ENCODE measurements around the gene ZMIZ1. TPM values are rescaled to one million over a fixed set of nuclear protein-coding genes. Genes with fewer than 3 reads are reported as not detected.

Gene ZMIZ1
- total and polyA plus RNA-seq, 5 donors: 38.0 to 83.1 (median 71.1) TPM

DNA sequence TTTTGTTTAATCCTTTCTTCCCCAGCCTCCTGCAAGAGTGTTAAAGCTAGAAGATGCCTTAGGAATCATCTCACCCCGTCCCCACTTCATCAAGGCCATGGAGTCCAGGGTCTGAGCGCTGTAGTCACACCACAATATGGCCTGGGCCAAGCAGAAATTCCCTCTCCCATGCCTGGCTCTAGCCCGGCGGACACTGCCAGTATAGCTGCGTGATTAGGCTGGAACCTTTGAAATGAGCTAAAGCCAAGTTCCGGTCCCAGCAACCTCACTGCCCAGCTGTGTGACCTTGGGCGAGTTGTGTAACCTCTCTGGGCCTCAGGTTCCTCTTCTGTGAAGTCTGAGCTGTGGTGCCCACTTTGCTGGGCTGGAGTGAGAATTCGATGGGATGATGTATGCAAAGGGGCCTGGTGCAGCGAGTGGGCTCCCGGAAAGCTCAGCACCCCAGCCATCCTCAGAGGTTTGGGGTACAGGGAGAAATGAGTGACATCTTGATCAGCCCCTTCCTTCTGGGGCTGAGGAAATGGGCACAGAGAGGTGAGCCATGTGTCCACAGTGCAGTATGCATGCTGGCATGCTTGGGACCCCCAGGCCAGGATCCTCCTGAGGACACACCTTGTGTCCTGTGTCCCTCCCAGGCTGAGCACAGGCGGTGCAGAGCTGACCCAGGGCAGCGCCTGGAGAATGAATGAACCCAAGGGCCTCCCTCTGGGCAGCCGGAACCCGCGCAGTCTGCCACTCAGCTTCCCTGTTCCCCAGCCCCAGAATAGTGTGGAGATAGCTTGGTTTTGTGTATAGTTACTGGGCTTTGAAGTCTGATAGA lies 118.6 kb downstream of the ZMIZ1 start:
- 87% methylated on average over 15 of the region's 15 CpGs for WGBS
- no peak for ATAC-seq
- Histone ChIP-seq H3K27ac (ENCODE audit: low read length) (no peak overlapping the region), H3K4me3 (ENCODE audit: low read length) (no peak overlapping the region), H3K4me1 (ENCODE audit: control insufficient read depth, insufficient read depth, low read length) (peaks cover 38% of the 10 kb centered on the region), H3K9me3 (ENCODE audit: control insufficient read depth, low read length) (no peaks in the 10 kb centered on the region), H3K27me3 (ENCODE audit: control insufficient read depth, insufficient read depth) (no peaks in the 10 kb centered on the region)
- peak in 1 of 3 donors; percentile 40 for DNase-seq
- intact Hi-C loops (cut with DNase I): loop anchor here in 1 of 4 donors (10.0 kb wide), 1 partner anchor 113 kb away; no protein-coding TSS in a partner anchor

DNA sequence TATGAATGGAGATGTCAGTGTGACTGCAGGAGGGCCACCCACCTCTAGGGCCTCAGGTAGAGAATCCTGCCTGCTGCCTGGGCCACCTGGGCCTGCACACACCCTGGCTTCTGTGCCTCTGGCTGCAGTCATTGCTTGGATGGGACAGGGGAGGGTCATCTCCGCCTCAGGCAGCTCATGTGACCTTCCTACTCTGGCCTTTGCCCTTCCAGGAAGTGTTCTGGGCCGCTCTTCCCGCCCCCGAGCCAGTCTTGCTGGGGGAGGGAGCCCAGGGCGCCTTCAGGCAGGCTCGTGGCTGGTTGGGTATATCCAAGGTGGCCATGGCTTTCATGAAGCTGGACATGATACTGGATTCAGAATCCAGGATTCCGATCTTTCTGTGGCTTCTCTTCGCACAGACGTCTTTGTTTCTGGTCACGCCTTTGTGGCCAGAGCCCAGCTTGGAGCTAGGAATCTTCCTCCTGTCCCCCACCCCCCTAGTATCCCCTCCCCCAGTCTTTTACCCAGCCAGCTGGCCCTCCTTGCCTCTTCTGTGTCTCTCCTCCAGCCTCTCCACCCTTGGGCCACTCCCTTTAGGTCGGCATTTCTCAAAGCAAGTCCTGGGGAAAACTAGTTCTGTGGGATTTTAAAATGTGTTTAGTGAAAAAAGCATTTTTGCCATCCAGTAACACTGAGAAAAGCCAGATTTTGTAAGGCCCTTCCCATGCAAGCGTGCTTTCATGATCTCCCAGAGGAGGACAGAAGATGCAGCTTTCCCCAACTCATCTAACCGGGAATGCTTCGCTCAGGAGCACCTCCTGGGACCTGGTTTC lies 119.6 kb downstream of the ZMIZ1 start:
- peak in 2 of 3 donors; percentile 63 to 65 for DNase-seq
- Histone ChIP-seq H3K4me3 (ENCODE audit: low read length) (no peak overlapping the region), H3K4me1 (ENCODE audit: control insufficient read depth, insufficient read depth, low read length) (peaks cover 32% of the 10 kb centered on the region), H3K27me3 (ENCODE audit: control insufficient read depth, insufficient read depth) (no peaks in the 10 kb centered on the region), H3K27ac (ENCODE audit: low read length) (no peak overlapping the region), H3K9me3 (ENCODE audit: control insufficient read depth, low read length) (no peaks in the 10 kb centered on the region)
- peak in 1 of 2 donors; percentile 12 for ATAC-seq
- intact Hi-C loops (cut with DNase I): loop anchor here in 1 of 4 donors (10.0 kb wide), 1 partner anchor 114 kb away; no protein-coding TSS in a partner anchor
- 58% methylated on average over 14 of the region's 14 CpGs for WGBS

DNA sequence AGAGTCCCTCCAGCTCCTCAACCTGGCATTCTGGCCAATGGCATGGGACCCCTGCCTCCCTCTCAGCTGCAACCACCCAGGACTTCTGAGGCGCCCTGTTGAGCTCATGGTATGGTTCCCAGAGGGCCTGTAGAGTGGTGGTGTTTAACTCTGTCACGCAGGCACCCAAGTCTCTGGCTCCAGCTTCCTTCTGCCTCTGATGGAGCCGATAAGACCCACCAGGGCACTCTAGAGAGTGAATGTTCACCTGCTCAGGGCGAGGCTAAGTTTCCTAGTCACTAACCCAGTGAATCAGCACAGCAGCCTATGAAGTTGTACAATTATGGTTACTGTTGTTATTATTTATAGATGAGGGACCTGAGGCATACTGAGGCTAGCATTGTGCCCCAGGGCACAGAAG lies 120.4 kb downstream of the ZMIZ1 start:
- no peak for ATAC-seq
- H3K4me3 ChIP-seq (ENCODE audit: low read length): no peak overlapping the region
- DNase-seq: no peak
- intact Hi-C loops (cut with DNase I): loop anchor here in 1 of 4 donors (10.0 kb wide), 1 partner anchor 114 kb away; no protein-coding TSS in a partner anchor
- H3K27ac ChIP-seq (ENCODE audit: low read length): no peak overlapping the region
- H3K27me3 ChIP-seq (ENCODE audit: control insufficient read depth, insufficient read depth): no peaks in the 10 kb centered on the region
- H3K9me3 ChIP-seq (ENCODE audit: control insufficient read depth, low read length): no peaks in the 10 kb centered on the region
- H3K4me1 ChIP-seq (ENCODE audit: control insufficient read depth, insufficient read depth, low read length): peaks cover 32% of the 10 kb centered on the region
- 89% methylated on average over 4 of the region's 4 CpGs for WGBS

DNA sequence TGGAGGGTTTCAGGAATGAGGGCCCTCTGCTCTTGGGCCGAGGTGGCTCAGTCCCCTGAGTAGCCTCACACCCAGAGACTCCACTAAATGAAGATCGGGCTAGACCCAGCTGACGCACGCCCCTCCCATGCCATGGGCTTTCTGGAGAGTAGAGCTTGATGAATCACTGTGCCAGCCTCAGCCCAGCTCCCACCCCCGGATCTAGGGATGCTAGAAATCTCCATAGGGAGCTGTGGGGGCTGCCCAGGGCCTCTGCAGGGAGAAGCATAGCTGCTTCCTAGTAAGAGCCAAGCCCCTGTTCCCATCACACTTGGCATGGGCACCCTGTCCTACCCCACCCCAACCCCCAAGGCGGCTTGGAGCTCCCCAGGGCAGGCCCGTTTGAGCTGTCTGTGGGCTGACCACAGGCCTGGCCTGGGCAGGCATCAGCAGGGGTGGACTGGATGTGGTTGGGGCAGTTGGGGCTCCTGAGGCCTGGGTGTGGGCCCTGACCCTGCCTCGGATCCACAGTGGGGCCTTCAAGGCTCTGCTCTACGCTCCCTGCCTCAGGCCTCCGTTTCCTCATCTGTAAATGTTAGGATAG lies 121.2 kb downstream of the ZMIZ1 start:
- Histone ChIP-seq H3K4me1 (ENCODE audit: control insufficient read depth, insufficient read depth, low read length) (peaks cover 30% of the 10 kb centered on the region), H3K27me3 (ENCODE audit: control insufficient read depth, insufficient read depth) (no peaks in the 10 kb centered on the region), H3K27ac (ENCODE audit: low read length) (no peak overlapping the region), H3K4me3 (ENCODE audit: low read length) (no peak overlapping the region), H3K9me3 (ENCODE audit: control insufficient read depth, low read length) (no peaks in the 10 kb centered on the region)
- 85% methylated on average over 10 of the region's 10 CpGs for WGBS
- peak in 2 of 3 donors; percentile 51 to 53 for DNase-seq
- ATAC-seq: no peak
- intact Hi-C loops (cut with DNase I): loop anchor here (5.0 to 10.0 kb wide), 8 partner anchors 45 to 1145 kb away; partner anchors contain the start of gene ZMIZ1 (in 1 of the 4)

DNA sequence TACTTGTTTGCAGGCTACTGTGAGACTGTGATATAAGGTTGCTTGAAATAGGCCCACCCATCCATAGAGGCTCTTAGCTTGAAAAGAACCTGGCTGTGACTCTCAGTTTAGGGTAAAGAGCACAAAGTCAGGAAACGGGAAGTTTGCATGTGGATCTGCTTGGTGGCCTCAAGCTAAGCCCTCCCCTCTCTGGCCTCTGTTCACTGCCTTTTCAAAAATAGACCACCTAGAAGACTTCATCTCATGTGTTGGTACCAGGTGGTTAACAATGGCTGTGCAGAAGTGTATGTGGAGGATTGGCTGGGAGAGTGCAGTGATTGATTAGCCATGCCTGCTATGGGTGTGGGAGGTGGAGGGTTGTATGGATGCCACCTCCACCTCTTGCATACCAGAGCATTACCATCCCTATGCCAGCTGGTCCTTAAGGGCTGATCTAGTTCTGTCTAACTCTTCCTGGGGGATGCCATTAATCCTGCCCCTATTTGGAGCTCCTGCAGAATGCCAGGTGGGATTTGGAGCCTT lies 122.0 kb downstream of the ZMIZ1 start:
- WGBS: 72% methylated on average over 1 of the region's 1 CpG
- ATAC-seq: no peak
- Histone ChIP-seq H3K27me3 (ENCODE audit: control insufficient read depth, insufficient read depth) (no peaks in the 10 kb centered on the region), H3K9me3 (ENCODE audit: control insufficient read depth, low read length) (no peaks in the 10 kb centered on the region), H3K27ac (ENCODE audit: low read length) (peak overlapping the region; percentile 4), H3K4me1 (ENCODE audit: control insufficient read depth, insufficient read depth, low read length) (peaks cover 31% of the 10 kb centered on the region), H3K4me3 (ENCODE audit: low read length) (no peak overlapping the region)
- no peak for DNase-seq
- intact Hi-C loops (cut with DNase I): loop anchor here (5.0 to 10.0 kb wide), 8 partner anchors 46 to 1146 kb away; partner anchors contain the start of gene ZMIZ1 (in 1 of the 4)

DNA sequence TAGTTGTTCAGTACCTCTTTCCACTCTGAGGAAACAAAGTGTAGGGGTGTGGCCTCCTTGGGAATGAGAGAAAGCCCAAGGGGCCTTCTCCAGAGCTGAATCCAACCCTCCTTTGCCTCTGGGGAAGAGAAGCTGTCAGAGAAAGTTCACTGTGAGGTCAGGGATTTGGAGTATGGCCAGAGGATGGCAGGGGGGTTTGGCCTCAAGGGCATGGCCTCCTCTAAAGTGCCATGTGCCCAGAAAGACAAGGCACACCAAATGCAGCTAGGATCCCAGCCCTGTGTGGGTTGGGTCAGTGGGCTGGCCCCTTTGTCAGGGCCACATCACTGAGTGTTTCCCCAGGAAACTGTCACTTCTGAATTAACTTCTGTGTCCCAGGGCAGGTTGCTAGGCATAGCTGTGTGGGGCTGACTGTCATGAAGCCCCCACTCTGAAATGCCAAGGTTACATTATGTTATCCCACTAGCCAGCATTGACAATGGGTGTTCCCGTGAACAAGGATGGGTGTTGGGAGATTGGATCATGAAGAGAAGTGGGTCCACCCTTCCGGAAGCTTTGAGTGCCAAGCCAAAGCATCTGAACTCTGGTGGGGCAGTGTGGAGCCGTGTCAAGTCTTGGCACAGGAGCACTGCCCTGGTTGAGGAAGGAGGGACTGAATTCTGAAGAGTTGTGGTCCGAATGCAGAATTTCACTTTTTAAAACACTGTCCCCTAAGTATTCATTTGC lies 123.3 kb downstream of the ZMIZ1 start:
- Histone ChIP-seq H3K27ac (ENCODE audit: low read length) (peak overlapping the region; percentile 22), H3K4me1 (ENCODE audit: control insufficient read depth, insufficient read depth, low read length) (peaks cover 31% of the 10 kb centered on the region), H3K4me3 (ENCODE audit: low read length) (no peak overlapping the region), H3K27me3 (ENCODE audit: control insufficient read depth, insufficient read depth) (no peaks in the 10 kb centered on the region), H3K9me3 (ENCODE audit: control insufficient read depth, low read length) (no peaks in the 10 kb centered on the region)
- ATAC-seq: peak in 1 of 2 donors; percentile 45
- peak in 1 of 3 donors; percentile 68 for DNase-seq
- intact Hi-C loops (cut with DNase I): loop anchor here (5.0 to 10.0 kb wide), 8 partner anchors 47 to 1147 kb away; partner anchors contain the start of gene ZMIZ1 (in 1 of the 4)
- WGBS: 37% methylated on average over 4 of the region's 4 CpGs

DNA sequence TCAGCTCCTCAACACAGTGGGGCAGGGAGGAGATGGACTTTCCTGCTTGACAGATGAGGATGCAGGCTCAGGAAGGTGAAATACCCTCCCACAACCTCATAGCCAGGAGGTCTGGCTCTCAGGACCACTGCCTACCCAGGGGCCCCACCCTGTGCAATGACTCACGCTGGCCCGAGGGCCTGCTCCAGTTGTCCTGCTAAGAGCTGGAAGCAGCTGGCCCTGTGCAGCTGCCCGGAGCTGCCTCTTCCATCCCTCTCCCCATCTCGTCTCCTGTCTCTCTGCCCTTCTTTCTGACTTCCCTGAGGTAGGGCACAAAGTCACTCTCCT lies 123.9 kb downstream of the ZMIZ1 start:
- H3K4me1 ChIP-seq (ENCODE audit: control insufficient read depth, insufficient read depth, low read length): peaks cover 31% of the 10 kb centered on the region
- peak overlapping the region; percentile 50 for H3K27ac ChIP-seq (ENCODE audit: low read length)
- 49% methylated on average over 4 of the region's 4 CpGs for WGBS
- no peak overlapping the region for H3K4me3 ChIP-seq (ENCODE audit: low read length)
- no peaks in the 10 kb centered on the region for H3K9me3 ChIP-seq (ENCODE audit: control insufficient read depth, low read length)
- ATAC-seq (peak; percentile 25 to 72), DNase-seq (peak; percentile 75 to 82 (median 77))
- no peaks in the 10 kb centered on the region for H3K27me3 ChIP-seq (ENCODE audit: control insufficient read depth, insufficient read depth)
- intact Hi-C loops (cut with DNase I): loop anchor here (5.0 to 10.0 kb wide), 8 partner anchors 48 to 1148 kb away; partner anchors contain the start of gene ZMIZ1 (in 1 of the 4)

DNA sequence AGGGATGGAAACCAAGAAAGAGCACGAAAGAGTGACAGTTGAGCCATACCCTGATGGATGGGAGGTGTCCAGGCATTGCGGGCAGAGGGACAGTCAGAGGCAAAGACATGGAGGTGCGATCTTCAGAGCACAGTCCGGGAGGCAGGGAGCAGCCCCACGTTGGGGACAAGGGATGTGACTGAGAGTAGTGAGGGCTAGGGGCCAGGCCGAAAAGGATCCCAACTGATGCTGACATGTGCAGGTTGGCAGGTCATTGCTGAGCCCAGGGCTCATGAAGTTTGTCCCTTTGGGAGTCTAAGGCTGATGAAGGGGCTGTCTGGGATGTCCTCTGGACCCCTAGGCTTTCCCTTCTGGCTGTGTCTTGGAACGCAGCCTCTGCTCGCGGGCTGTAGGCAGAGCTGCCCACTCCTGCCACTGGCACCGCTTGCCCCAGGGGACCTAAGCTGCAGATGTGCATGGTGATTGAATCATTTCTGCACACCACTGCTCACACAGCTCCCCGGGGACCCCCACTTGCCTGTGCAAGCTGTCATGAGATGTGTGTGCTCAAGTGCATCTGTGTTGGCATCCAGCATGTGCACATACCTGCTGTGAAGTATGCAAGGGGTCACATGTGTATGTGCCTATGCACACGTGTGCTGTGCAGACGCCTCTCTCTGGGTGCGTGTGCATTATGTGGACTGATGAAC lies 125.1 kb downstream of the ZMIZ1 start:
- Histone ChIP-seq H3K4me1 (ENCODE audit: control insufficient read depth, insufficient read depth, low read length) (peaks cover 28% of the 10 kb centered on the region), H3K9me3 (ENCODE audit: control insufficient read depth, low read length) (no peaks in the 10 kb centered on the region), H3K27me3 (ENCODE audit: control insufficient read depth, insufficient read depth) (no peaks in the 10 kb centered on the region), H3K4me3 (ENCODE audit: low read length) (no peak overlapping the region), H3K27ac (ENCODE audit: low read length) (no peak overlapping the region)
- intact Hi-C loops (cut with DNase I): loop anchor here (5.0 to 10.0 kb wide), 8 partner anchors 49 to 1149 kb away; partner anchors contain the start of gene ZMIZ1 (in 1 of the 4)
- WGBS: 75% methylated on average over 14 of the region's 14 CpGs
- no peak for ATAC-seq
- DNase-seq: peak in 1 of 3 donors; percentile 52

DNA sequence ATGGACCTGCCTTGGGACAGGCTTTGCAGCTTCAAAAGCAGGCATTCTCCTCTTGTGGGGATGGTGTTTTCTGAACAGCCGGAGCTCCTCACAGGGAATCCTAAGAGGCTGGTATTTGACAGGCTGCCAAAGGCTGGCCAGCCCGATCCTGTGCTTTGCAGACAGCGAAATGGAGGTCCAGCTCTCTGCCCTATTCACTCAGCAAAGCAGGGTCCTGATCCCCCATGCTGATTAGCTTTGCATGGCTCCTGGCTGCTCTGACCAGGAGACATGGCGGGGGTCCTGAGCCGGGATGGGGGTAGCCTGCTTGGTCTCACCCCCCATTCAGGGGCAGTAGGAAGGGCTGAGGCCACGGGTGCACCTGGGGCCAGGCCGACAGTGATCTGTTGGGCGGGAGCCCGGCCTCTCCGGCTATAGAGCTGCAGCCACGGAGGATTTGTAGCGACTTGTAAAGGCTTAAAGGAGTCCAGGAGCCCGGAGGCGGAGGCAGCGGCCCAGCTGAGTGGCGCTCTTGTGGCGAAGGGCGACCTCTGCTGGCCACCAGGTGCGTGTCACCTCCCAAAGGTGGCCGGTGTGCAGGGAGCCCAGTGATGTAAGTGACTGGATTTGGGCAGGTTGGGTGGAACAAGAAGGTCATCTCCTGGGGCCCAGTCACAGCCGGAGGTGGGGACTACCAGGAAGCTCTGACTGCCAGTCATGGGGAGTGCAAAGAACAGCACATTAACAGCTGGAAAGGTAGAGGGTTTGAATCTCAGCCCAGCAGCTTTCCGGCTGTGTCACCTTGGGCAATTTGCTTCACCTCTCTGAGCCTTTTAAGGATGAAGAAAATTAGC lies 126.5 kb downstream of the ZMIZ1 start:
- Histone ChIP-seq H3K27ac (ENCODE audit: low read length) (peak overlapping the region; percentile 39), H3K4me1 (ENCODE audit: control insufficient read depth, insufficient read depth, low read length) (peaks cover 28% of the 10 kb centered on the region), H3K9me3 (ENCODE audit: control insufficient read depth, low read length) (no peaks in the 10 kb centered on the region), H3K27me3 (ENCODE audit: control insufficient read depth, insufficient read depth) (no peaks in the 10 kb centered on the region), H3K4me3 (ENCODE audit: low read length) (no peak overlapping the region)
- intact Hi-C loops (cut with DNase I): loop anchor here (5.0 to 10.0 kb wide), 9 partner anchors 51 to 1151 kb away; no protein-coding TSS in a partner anchor
- ATAC-seq: peak; percentile 73 to 77
- whole genome bisulfite sequencing: 12% methylated on average over 22 of the region's 22 CpGs
- DNase-seq: peak; percentile 87 to 96 (median 93)
